ENCODE measurements around the gene NKX2-1.

The NKX2-1 gene

GRCh38 chr14:36517242-36518030, 2.6 kb downstream of the NKX2-1 start:
- DNase-seq, result no peak

- DNase-seq, result no peak
Observed at GRCh38 chr14:36516719-36517241, 3.3 kb downstream of the NKX2-1 start.

GRCh38 chr14:36515896-36516718, 3.9 kb downstream of the NKX2-1 start:
- DNase-seq, result no peak

- no peak for DNase-seq
Observed at GRCh38 chr14:36515105-36515593, 4.9 kb downstream of the NKX2-1 start.

DNA sequence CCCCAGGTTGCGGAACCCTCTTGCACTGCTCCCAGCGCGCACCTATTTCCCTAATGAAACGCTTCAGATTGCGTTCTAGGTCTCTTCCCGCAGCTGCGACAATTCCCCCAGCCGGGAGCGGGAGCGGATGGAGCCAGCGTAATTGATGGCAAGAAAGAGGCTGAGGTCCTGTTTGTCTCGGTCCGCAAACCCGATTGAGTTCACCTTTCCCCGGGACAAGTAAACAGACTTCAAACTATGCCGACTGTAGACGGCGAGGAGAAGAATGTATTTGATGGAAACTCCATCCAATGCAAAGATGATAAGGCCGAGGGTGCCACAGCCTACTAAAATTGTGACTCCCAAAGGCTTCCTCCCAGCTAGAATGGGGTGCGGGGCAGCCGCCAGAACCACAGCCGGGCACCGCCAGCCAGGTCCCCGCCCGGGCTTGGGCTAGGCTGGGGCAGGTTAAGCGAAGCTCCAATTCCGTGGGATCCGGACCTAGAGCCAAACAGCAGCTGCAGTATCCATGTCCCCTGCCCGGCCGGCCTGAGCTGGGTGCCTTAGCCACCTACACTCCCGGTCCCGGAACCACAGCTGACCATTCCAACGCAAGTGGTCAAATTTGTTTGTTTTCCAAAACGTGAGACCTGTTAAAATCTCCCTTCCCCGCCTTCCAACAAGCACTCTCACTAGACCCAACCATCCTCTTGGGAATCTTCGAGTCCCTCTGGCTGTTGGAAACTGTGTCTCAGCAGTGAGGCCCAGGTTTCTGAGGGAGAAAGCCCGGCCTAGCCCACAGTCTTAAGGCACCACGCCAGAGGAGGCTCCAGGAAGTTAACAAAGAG, 5.5 kb downstream of the NKX2-1 start:
- DNase-seq, result no peak

DNA sequence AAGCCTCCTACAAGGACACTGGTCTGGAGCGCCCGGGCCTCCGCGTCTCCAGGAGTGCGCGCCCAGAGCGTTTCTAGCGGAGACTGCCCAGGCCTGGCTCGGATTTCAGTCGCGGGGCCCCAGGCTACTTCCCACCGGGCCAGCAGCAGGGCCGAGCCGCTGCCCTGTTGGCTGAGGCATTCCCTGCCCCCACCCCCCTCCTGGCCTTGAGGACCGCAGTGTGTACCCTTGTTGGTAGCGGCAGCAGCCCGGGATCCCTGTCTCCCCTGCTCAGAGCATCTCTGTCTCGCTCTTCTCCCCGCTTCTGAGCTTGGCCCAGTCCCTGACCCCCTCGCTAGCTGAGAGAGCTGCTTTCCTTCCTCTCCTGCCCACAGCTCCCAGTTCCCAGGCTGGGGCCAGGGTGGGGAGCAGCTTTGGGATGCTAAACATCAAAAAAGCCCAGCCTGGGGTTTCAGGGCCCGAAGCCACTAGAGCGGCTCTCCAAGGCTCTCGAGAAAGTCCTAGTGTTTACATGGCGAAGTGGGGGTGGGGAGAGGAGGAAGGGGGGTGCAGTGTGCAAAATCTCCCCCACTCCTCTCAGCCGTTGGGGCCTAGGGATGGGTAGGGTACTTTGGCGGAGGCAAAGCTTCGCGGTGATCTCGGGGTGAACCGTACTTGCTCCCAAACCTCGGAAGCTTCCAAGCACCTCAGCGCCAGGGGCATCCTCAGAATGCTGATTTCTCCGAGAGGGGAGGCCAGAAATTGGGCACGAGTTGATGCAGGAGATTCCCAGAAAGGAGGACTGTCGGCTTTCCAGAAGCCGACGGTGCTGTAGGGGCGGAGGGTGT, 6.4 kb downstream of the NKX2-1 start:
- no peak for DNase-seq

DNA sequence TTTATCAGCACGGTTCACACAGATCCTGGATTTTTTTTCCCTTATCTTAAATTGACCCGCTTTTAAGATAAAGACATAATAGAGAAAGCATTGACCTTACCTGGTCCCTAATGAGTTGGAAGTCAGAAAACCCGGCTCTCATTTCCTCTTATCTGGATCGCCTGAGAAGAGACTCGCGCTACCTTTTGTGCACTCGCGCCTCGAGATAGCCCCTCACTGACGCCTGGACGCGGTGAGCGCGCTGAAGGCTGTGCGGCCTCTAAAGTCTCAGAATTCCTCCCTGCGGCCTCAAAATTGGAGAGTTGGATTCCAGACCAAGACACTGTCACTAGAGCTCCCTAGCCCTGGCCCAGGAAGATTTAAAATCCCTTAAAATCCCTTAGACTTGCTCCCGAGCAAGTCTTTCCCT, 7.0 kb downstream of the NKX2-1 start:
- DNase-seq, result no peak

GRCh38 chr14:36512585-36513003, 7.4 kb downstream of the NKX2-1 start:
- no peak for DNase-seq

GRCh38 chr14:36511981-36512584, 7.9 kb downstream of the NKX2-1 start:
- DNase-seq, result no peak

GRCh38 chr14:36510874-36511273, 9.2 kb downstream of the NKX2-1 start:
- DNase-seq, result no peak

- no peak for DNase-seq
Observed at GRCh38 chr14:36510078-36510799, 9.8 kb downstream of the NKX2-1 start.

DNA sequence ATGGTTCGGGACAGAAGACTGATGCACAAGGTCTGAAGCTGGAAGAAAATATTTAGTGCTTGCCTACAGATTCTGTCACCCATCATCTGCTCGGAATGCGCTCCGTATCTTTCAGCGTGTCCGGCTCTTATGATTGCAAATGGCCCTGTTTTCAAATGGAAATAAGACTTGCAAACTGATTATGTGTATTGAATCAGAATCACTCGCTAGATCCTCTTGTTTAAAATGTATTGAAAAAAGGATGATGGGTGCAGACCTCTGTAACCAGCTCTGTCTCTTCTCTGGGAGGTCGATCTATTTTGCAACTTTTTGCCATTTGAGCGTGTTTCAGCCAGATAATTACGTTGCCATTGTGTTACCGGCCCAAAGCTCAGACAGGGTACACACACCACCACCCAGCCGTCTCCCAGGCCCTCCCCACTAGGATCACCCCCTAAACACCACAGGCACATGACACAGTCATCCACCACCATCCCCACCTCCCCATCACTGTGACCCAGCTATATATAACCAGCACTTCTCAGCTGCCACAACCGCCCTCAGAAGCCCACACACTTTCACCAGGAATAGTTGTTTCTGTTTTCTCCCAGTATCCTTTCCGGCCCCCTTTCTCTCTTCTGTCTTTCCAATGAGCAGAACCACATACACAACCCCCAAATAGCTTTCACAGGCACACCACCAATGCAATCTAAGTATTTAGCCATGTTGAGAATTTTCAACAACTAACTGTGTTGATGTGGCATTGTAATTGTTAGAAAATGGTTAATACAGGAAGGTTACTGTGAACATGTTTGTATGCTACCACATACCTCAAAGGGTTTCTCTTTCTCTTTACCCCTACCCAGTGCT, 10.7 kb downstream of the NKX2-1 start:
- no peak for DNase-seq

- no peak for DNase-seq
Observed at GRCh38 chr14:36508418-36509068, 11.5 kb downstream of the NKX2-1 start.

- no peak for DNase-seq
Observed at GRCh38 chr14:36507847-36508417, 12.1 kb downstream of the NKX2-1 start.

GRCh38 chr14:36506732-36507614, 13.1 kb downstream of the NKX2-1 start:
- no peak for DNase-seq

- DNase-seq, result no peak
Observed at GRCh38 chr14:36505892-36506731, 13.9 kb downstream of the NKX2-1 start.
